Measurements from ENCODE around the gene XPO4.

DNA sequence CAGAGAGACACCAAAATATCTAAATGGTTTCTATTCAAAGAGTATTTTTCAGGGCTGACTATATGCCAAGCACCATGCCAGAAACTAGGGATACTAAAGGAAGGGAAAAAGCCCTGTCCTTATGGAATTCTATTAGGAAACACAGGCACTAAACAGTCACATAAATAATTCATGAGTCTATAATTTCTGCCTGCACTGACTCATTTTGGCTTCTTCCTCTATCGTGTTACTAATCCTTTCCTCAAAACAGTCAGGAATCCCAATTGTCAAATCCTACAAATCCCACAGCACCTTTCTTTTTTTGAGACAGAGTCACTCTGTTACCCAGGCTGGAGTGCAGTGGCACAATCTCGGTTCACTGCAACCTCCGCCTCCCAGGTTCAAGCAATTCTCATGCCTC is 29.2 kb downstream of the XPO4 start:
- TF ChIP-seq CTCF (IDR thresholded peaks at IDR 0.05) = no peak
- no peak for TF ChIP-seq EP300 (IDR thresholded peaks at IDR 0.05)
